GM23248 (cell line): ENCODE data around the gene DNAJC21. TPM values are rescaled to one million over a fixed set of nuclear protein-coding genes. Genes with fewer than 3 reads are reported as not detected.
"Not testable (repeated sequence)": the region's sequence is repeated elsewhere in the genome, so short reads cannot be mapped to it uniquely, and the experiment has no call there.

Experiments used
- DNase-seq: peaks from one replicate; pipeline ENCODE4 v3.0.0-alpha.2; 2015
- H2AFZ ChIP-seq: fragments of 200-600 bp; sonication (generic); 2 replicates; pipeline ENCODE4 v1.6.1; 2016; ENCODE audit warnings: antibody characterized with exemption
- H3F3A ChIP-seq: fragments of 200-600 bp; sonication (generic); 2 replicates; pipeline ENCODE4 v1.6.1; 2016; ENCODE audit warnings: mild to moderate bottlenecking, antibody characterized with exemption, mixed run types; ENCODE audit not compliant: insufficient read depth
- H3K27ac ChIP-seq: fragments of 200-600 bp; sonication (generic); 2 replicates; pipeline ENCODE4 v1.5.1; 2016; ENCODE audit warnings: mild to moderate bottlenecking
- H3K27me3 ChIP-seq: fragments of 200-600 bp; sonication (generic); replicated peaks from 2 replicates; pipeline ENCODE4 v1.6.1; 2016; ENCODE audit warnings: mild to moderate bottlenecking; ENCODE audit not compliant: insufficient read depth
- H3K36me3 ChIP-seq: fragments of 200-600 bp; sonication (generic); 2 replicates; pipeline ENCODE4 v1.6.1; 2016; ENCODE audit warnings: low read depth, mild to moderate bottlenecking
- H3K4me1 ChIP-seq: fragments of 200-600 bp; sonication (generic); 2 replicates; pipeline ENCODE4 v1.6.1; 2016; ENCODE audit warnings: mild to moderate bottlenecking; ENCODE audit not compliant: insufficient read depth
- H3K4me2 ChIP-seq: fragments of 200-600 bp; sonication (generic); one replicate; pipeline ENCODE4 v1.6.1; 2016; ENCODE audit warnings: mild to moderate bottlenecking; ENCODE audit not compliant: unreplicated experiment
- H3K4me3 ChIP-seq: fragments of 200-600 bp; sonication (generic); 2 replicates; pipeline ENCODE4 v1.5.1; 2016; ENCODE audit warnings: mild to moderate bottlenecking
- H3K79me2 ChIP-seq: fragments of 200-600 bp; sonication (generic); 2 replicates; pipeline ENCODE4 v1.6.1; 2016; ENCODE audit warnings: mild to moderate bottlenecking; ENCODE audit not compliant: insufficient read depth
- H3K9ac ChIP-seq: fragments of 200-600 bp; sonication (generic); 2 replicates; pipeline ENCODE4 v1.6.1; 2016; ENCODE audit warnings: mild to moderate bottlenecking
- H3K9me2 ChIP-seq: fragments of 200-600 bp; sonication (generic); 2 replicates; pipeline ENCODE4 v1.6.1; 2016; ENCODE audit warnings: mixed run types, mild to moderate bottlenecking, moderate library complexity; ENCODE audit not compliant: insufficient read depth
- H3K9me3 ChIP-seq: fragments of 200-600 bp; sonication (generic); one replicate; pipeline ENCODE4 v1.6.1; 2017; ENCODE audit warnings: low read depth
- H4K20me1 ChIP-seq: fragments of 200-600 bp; sonication (generic); 2 replicates; pipeline ENCODE4 v1.6.0; 2016; ENCODE audit not compliant: insufficient read depth
- EZH2 ChIP-seq: fragments of 200-600 bp; sonication (generic); IDR thresholded peaks from 2 replicates; pipeline ENCODE4 v1.6.1; 2018; ENCODE audit warnings: antibody characterized with exemption, mild to moderate bottlenecking; ENCODE audit not compliant: insufficient read depth, poor library complexity, severe bottlenecking
- EZH2phosphoT487 ChIP-seq: fragments of 200-600 bp; sonication (generic); IDR thresholded peaks from 2 replicates; pipeline ENCODE4 v1.6.1; 2018; ENCODE audit warnings: antibody characterized with exemption, moderate library complexity, mild to moderate bottlenecking, low read depth; ENCODE audit not compliant: insufficient read depth
- WGBS, 2 experiments: methylation state at CpG; one replicate each; pipeline ENCODE4 v1.1.6; 2015 to 2017; ENCODE audit warnings: low lambda C conversion rate in 2 of 2, low coverage in 1 of 2; ENCODE audit errors: missing lambda C conversion rate in 2 of 2; 5-methylcytosine and 5-hydroxymethylcytosine counted together
- in situ Hi-C: fragments of 300-500 bp; cut with MboI; formaldehyde crosslinking; loops from 2 replicates; pipeline ENCODE4 v1.15.0; 2020
- polyA plus RNA-seq: library from polyadenylated mRNA; unstranded; fragments of >200 nt; fragmentation: Nextera tagmentation; extraction: Ambion mirVana; gene quantifications from 2 replicates; pipeline ENCODE4 v1.2.1, GENCODE V29; 2016
- total RNA-seq: library from RNA; depleted of rRNA; stranded (reverse); fragments of >200 nt; shearing (Covaris generic); gene quantifications from 2 replicates; pipeline ENCODE4 v1.2.3, GENCODE V29; 2014

DNAJC21 gene
- total and polyA plus RNA-seq, 2 experiments from 2014 or later = 15.5 to 30.4 TPM

DNA sequence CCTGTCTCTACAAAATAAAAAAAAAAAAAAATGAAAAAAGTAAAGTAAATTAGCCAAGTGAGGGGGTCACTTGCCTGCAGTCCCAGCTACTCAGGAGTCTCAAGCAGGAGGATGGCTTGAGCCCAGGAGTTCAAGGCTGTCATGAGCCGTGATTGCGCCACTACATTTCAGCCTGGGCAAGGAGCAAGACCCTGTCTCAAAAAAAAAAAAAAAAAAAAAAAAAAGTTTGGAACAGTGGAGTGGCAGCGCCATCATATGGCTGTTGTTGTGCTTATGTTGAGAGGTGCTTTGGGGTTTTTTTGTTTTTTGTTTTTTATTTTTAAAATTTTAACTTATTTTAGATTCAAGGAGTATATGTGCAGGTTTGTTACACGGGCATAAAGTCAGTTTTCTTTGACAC is 10.3 kb upstream of the DNAJC21 start:
- Histone ChIP-seq H3K27me3 (no peaks in the 10 kb centered on the region), H3F3A (peaks cover 44% of the 10 kb centered on the region), H4K20me1 (no peaks in the 10 kb centered on the region), H3K79me2 (peaks cover 83% of the 10 kb centered on the region), H3K9me3 (no peaks in the 10 kb centered on the region), H3K36me3 (peaks cover 41% of the 10 kb centered on the region), H3K9me2 (no peaks in the 10 kb centered on the region), H3K27ac (no peak overlapping the region), H3K4me3 (no peak overlapping the region), H3K4me2 (no peak overlapping the region), H3K9ac (no peak overlapping the region), H2AFZ (no peak overlapping the region), H3K4me1 (peaks cover 31% of the 10 kb centered on the region)
- 69 to 79% methylated on average over 4 of the region's 4 CpGs for WGBS, 2 experiments
- DNase-seq = peak; percentile 30
- TF ChIP-seq EZH2phosphoT487 = no peak
- no peak for TF ChIP-seq EZH2
- in situ Hi-C loops = no loop called here

DNA sequence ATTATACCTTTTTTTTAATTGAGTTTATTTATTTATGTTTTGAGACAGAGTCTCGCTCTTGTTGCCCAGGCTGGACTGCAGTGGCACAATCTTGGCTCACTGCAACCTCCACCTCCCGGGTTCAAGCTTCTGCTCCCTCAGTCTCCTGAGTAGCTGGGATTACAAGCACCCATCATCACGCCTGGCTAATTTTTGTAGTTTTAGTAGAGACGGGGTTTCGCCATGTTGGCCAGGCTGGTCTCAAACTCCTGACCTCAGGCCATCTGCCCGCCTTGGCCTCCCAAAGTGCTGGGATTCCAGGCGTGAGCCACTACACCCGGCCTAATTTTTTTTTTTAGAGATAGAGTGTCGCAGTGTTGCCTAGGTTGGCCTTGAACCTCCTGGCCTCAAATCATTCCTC is 6.1 kb upstream of the DNAJC21 start:
- H3K9me2 ChIP-seq, H4K20me1 ChIP-seq, DNase-seq, H3K9ac ChIP-seq, H3K9me3 ChIP-seq, H2AFZ ChIP-seq, in situ Hi-C loops, H3K27me3 ChIP-seq, H3K4me3 ChIP-seq: not testable (repeated sequence)
- Histone ChIP-seq H3K79me2 (peaks cover 76% of the 10 kb centered on the region), H3K4me2 (peak overlapping the region; percentile 49), H3F3A (peaks cover 59% of the 10 kb centered on the region), H3K36me3 (peaks cover 67% of the 10 kb centered on the region), H3K4me1 (peaks cover 18% of the 10 kb centered on the region), H3K27ac (peak overlapping the region; percentile 46)
- 93 to 99% methylated on average over 9 of the region's 9 CpGs for WGBS, 2 experiments

DNA sequence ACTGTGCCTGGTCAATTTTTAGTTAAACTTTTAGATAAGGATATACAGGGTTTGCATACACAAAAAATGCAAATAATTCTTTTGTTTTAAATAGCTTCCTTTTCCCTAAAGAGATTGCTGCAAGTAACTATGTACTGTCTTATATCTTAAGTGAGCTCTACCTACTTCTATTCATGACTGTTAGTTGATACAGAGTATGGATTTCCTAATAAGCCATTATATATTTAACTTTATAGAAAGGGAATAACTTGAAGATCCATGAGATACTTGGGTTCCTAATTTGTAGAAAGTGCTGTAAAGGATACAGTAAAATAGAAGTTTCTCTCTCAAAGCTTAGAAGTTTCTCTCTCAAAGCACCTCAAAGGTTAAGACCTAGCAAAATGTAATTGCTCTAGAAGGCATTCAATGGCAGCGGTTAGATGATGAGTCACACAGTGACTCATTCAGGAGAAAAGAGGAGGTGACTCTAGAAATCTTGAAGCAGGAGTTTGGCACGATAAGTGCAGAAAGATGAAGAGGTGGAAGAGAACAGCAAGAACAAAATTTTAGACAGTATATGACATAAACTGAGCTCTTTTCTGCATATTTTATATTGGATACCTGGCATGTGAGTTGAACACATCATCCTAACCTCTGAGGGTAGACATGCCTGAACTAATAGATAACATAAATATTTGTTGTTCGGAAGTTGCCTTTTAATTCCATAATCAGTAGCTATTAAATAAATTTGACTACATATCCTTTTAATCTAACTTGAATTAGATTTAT is 5.5 kb upstream of the DNAJC21 start:
- H3K4me3 ChIP-seq = no peak overlapping the region
- H3K27me3 ChIP-seq = no peaks in the 10 kb centered on the region
- H3K4me2 ChIP-seq = peak overlapping the region; percentile 49
- H2AFZ ChIP-seq = no peak overlapping the region
- no peaks in the 10 kb centered on the region for H3K9me2 ChIP-seq
- H4K20me1 ChIP-seq = no peaks in the 10 kb centered on the region
- peak overlapping the region; percentile 46 for H3K27ac ChIP-seq
- peaks cover 22% of the 10 kb centered on the region for H3K4me1 ChIP-seq
- peaks cover 65% of the 10 kb centered on the region for H3F3A ChIP-seq
- H3K79me2 ChIP-seq = peaks cover 69% of the 10 kb centered on the region
- no peaks in the 10 kb centered on the region for H3K9me3 ChIP-seq
- 30 to 36% methylated on average over 3 of the region's 3 CpGs for WGBS, 2 experiments
- TF ChIP-seq EZH2 = no peak
- TF ChIP-seq EZH2phosphoT487 = no peak
- H3K36me3 ChIP-seq = peaks cover 67% of the 10 kb centered on the region
- peak; percentile 91 for DNase-seq
- in situ Hi-C loops = no loop called here
- no peak overlapping the region for H3K9ac ChIP-seq

- Histone ChIP-seq H3K9me2 (no peaks in the 10 kb centered on the region), H3F3A (peaks cover 67% of the 10 kb centered on the region), H2AFZ (no peak overlapping the region), H3K79me2 (peaks cover 64% of the 10 kb centered on the region), H3K4me1 (peaks cover 23% of the 10 kb centered on the region), H3K27me3 (no peaks in the 10 kb centered on the region), H3K9ac (no peak overlapping the region), H3K36me3 (peaks cover 66% of the 10 kb centered on the region), H4K20me1 (no peaks in the 10 kb centered on the region), H3K9me3 (no peaks in the 10 kb centered on the region), H3K27ac (peak overlapping the region; percentile 46), H3K4me3 (no peak overlapping the region), H3K4me2 (peak overlapping the region; percentile 49)
- in situ Hi-C loops = no loop called here
- TF ChIP-seq EZH2phosphoT487 = no peak
- TF ChIP-seq EZH2 = no peak
- no peak for DNase-seq
These were observed 4.9 kb upstream of the DNAJC21 start for GRCh38 chr5:34924462-34924765.

DNA sequence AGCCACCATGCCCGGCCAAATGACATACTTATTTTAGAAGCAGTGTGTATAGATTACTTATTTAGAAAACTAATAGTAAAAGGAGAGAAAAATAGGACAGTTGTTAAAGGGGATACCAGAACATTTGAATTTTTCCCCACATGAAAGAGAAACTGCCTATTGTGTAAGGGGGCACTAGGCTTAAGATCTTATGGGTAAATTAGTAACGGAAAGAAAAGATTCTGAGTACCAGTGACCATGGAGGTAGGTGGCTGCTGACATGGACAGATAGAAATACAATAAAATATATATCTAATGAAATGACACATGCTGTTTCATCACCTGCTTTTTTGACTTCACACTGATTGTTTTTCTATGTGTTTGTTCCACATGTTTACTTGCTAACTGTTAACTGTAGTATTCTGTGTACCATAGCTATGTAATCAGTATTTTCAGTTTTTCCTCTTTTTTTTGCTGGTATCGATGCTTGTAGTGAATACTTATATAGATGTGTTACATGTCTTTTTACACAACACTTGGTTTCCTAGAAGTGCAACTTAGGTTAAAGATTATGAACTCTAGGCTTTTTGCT is 3.0 kb upstream of the DNAJC21 start:
- Histone ChIP-seq H3K27ac (no peak overlapping the region), H3K27me3 (no peaks in the 10 kb centered on the region), H3K79me2 (peaks cover 56% of the 10 kb centered on the region), H2AFZ (no peak overlapping the region), H3K4me1 (peaks cover 30% of the 10 kb centered on the region), H3K4me3 (no peak overlapping the region), H4K20me1 (no peaks in the 10 kb centered on the region), H3K9ac (no peak overlapping the region), H3K4me2 (no peak overlapping the region), H3K9me3 (no peaks in the 10 kb centered on the region), H3F3A (peaks cover 68% of the 10 kb centered on the region), H3K9me2 (no peaks in the 10 kb centered on the region), H3K36me3 (peaks cover 47% of the 10 kb centered on the region)
- TF ChIP-seq EZH2phosphoT487 (no peak), EZH2 (no peak)
- in situ Hi-C loops = no loop called here
- WGBS, 2 experiments = 84 to 87% methylated on average over 3 of the region's 3 CpGs
- no peak for DNase-seq
